ENCODE data around the gene CMTR1. TPM values are rescaled to one million over a fixed set of nuclear protein-coding genes. Genes with fewer than 3 reads are reported as not detected.

Gene CMTR1
- 14.7 to 17.2 TPM (median 16.2 TPM) in 5 replicates for total RNA-seq (2022; extraction: Qiagen RNA extraction)

GRCh38 chr6:37432916-37433656 lies at the start of gene CMTR1:
Gene CMTR1, plus strand, starts transcription at chr6:37433221. Its CDS starts 2,409 bp downstream, at chr6:37435630.

GRCh38 chr6:37499433-37500293 lies 66.6 kb downstream of the CMTR1 start, which contains the start of gene CCDC167:
Gene CCDC167, minus strand, starts transcription at chr6:37499893. Its CDS starts 30 bp downstream, at chr6:37499863.

Other genes starting within 250 kb of the CMTR1 start
- gene TBC1D22B, start 175.4 kb upstream of the CMTR1 start, total RNA-seq (2022; extraction: Qiagen RNA extraction), result 4.8 to 5.5 TPM (median 5.2 TPM) in 5 replicates
- gene TMEM217, start 175.1 kb upstream of the CMTR1 start, total RNA-seq (2022; extraction: Qiagen RNA extraction), result 0.44 to 0.65 TPM (median 0.54 TPM) in 5 replicates
- 21.5 to 32.1 TPM (median 25.8 TPM) in 5 replicates for gene RNF8, start 79.2 kb upstream of the CMTR1 start, total RNA-seq (2022; extraction: Qiagen RNA extraction)
- gene CCDC167, start 66.7 kb downstream of the CMTR1 start, total RNA-seq (2022; extraction: Qiagen RNA extraction), result 43.0 to 49.0 TPM (median 46.3 TPM) in 5 replicates